HG03064 (cell line): Measurements from ENCODE around the gene FAM72C.
"Not testable (repeated sequence)": the region's sequence is repeated elsewhere in the genome, so short reads cannot be mapped to it uniquely, and the experiment has no call there.

Source experiments
- ATAC-seq: cut with Tn5 transposase; IDR thresholded peaks from one replicate; pipeline ENCODE4 v1.9.1; 2021; ENCODE audit warnings: low read depth; ENCODE audit not compliant: unreplicated experiment

FAM72C gene

GRCh38 chr1:143918552-143918951 is 53.2 kb downstream of the FAM72C start:
- ATAC-seq, result not testable (repeated sequence)

GRCh38 chr1:143913705-143914104 is 58.1 kb downstream of the FAM72C start:
- ATAC-seq, result not testable (repeated sequence)
